Measurements from ENCODE around the gene DPP7. TPM values are rescaled to one million over a fixed set of nuclear protein-coding genes. Genes with fewer than 3 reads are reported as not detected.

DPP7 gene
- total RNA-seq, 1 experiment from 2014 or later, result 51.6 TPM

DNA sequence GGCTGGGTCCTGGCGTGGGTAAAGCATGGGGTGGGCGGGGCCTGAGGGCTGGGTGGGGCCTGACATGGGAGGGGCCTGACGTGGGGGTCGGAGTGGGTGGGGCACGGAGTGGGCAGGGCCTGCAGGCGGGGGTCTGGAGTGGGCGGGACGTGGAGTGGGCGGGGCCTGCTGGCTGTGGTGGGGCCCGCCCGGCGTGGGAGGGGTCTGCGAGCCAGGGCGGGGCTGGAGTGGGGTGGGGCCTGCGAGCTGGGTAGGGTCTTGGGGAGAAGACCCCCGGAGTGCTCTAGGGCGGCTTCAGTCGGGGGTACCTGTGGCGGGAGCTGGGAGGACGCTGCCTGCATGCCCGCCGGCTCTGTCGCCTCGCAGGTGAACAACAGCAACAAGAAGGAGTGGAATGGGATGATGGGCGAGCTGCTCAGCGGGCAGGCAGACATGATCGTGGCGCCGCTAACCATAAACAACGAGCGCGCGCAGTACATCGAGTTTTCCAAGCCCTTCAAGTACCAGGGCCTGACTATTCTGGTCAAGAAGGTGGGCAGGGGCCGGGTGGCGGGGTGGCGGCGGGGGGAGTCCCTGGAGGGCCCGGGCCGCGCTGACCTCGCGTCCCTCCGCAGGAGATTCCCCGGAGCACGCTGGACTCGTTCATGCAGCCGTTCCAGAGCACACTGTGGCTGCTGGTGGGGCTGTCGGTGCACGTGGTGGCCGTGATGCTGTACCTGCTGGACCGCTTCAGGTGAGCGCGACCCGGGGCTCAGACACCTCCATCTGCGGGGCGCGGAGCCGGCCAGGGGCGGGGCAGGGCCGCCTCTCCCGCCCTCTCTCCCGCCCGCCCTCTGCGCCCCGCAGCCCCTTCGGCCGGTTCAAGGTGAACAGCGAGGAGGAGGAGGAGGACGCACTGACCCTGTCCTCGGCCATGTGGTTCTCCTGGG is 47.3 kb upstream of the DPP7 start:
- CTCF ChIA-PET, result interaction anchor here (0.7 to 1.2 kb wide), 5 partner anchors 28 to 75 kb away, joined by 3 to 6 read pairs (median 5); partner anchors contain the start of genes MAN1B1 and RNF224
- TF ChIP-seq, protein P1, sequence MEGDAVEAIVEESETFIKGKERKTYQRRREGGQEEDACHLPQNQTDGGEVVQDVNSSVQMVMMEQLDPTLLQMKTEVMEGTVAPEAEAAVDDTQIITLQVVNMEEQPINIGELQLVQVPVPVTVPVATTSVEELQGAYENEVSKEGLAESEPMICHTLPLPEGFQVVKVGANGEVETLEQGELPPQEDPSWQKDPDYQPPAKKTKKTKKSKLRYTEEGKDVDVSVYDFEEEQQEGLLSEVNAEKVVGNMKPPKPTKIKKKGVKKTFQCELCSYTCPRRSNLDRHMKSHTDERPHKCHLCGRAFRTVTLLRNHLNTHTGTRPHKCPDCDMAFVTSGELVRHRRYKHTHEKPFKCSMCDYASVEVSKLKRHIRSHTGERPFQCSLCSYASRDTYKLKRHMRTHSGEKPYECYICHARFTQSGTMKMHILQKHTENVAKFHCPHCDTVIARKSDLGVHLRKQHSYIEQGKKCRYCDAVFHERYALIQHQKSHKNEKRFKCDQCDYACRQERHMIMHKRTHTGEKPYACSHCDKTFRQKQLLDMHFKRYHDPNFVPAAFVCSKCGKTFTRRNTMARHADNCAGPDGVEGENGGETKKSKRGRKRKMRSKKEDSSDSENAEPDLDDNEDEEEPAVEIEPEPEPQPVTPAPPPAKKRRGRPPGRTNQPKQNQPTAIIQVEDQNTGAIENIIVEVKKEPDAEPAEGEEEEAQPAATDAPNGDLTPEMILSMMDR (IDR thresholded peaks at IDR 0.05; ENCODE audit: unreplicated experiment), result no peak
- H3K27me3 Mint-ChIP-seq (ENCODE audit: unreplicated experiment), result peaks cover 85% of the 10 kb centered on the region
- DNase-seq, result no peak
- intact Hi-C loops (cut with micrococcal nuclease; ENCODE audit: unreplicated experiment), result no loop called here
- H3K4me1 Mint-ChIP-seq (ENCODE audit: low read depth, unreplicated experiment), result peaks cover 14% of the 10 kb centered on the region
- H3K36me3 Mint-ChIP-seq (ENCODE audit: insufficient read depth, unreplicated experiment), result peaks cover 10% of the 10 kb centered on the region
- no peak overlapping the region for H3K27ac Mint-ChIP-seq (ENCODE audit: unreplicated experiment)
- BruUV-seq (replicated peaks), result no TSS peak
- no peak overlapping the region for H3K4me3 Mint-ChIP-seq (ENCODE audit: low read depth, unreplicated experiment)
- no peaks in the 10 kb centered on the region for H3K9me3 Mint-ChIP-seq (ENCODE audit: low read depth, unreplicated experiment)

DNA sequence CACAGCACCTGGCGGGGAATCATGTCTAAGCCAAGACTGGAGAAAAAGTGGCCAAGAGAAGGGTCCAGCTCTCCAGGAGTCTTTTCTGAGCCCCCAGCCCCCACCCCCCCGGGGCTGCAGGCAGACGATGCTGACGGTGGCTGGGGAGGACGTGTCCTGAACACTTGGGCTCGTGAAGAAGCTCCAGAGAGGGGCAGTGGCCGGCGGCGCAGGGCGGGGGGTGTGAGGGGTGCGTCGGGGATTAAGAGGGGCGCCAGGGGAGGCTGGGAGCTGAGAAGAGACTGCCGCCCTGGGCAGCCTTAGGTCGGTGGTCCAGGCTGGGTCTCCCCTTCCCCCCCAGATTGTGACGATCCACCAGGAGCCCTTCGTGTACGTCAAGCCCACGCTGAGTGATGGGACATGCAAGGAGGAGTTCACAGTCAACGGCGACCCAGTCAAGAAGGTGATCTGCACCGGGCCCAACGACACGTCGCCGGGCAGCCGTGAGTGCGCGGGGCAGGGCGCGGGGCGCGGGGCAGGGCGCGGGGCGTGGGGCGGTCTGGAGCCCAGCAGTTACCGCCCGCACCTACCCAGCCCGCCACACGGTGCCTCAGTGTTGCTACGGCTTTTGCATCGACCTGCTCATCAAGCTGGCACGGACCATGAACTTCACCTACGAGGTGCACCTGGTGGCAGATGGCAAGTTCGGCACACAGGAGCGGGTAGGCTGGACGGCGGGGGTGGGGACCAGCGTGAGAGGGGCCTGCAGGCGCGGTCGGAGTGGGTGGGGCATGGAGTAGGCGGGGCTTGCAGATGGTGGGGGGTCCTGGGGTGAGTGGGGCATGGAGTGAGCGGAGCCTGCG is 46.4 kb upstream of the DPP7 start:
- Mint-ChIP-seq H3K36me3 (ENCODE audit: insufficient read depth, unreplicated experiment) (peaks cover 5% of the 10 kb centered on the region), H3K4me3 (ENCODE audit: low read depth, unreplicated experiment) (no peak overlapping the region)

DNA sequence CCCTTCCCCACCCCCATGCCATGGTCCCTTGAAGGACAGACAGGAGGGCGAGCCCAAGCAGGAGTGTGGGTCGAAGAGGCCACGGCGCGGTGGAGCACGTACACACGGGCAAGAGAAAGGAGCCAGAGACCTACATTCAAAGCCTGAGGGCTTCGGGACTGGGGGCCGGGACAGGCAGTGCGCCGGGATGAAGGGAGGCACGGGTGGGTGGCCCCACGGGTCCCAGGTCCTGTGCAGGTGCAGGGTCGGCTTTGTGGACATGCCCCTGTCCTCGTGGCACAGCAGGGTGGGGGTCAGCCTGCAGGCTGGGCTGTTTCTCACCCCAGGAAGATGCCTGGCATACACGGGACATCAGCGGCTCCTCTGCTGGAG is 45.5 kb upstream of the DPP7 start:
- Mint-ChIP-seq H3K9me3 (ENCODE audit: low read depth, unreplicated experiment) (no peaks in the 10 kb centered on the region), H3K36me3 (ENCODE audit: insufficient read depth, unreplicated experiment) (peaks cover 5% of the 10 kb centered on the region), H3K4me1 (ENCODE audit: low read depth, unreplicated experiment) (peaks cover 14% of the 10 kb centered on the region), H3K27ac (ENCODE audit: unreplicated experiment) (no peak overlapping the region), H3K27me3 (ENCODE audit: unreplicated experiment) (peaks cover 67% of the 10 kb centered on the region), H3K4me3 (ENCODE audit: low read depth, unreplicated experiment) (no peak overlapping the region)
- CTCF ChIA-PET, result no interaction called here
- intact Hi-C loops (cut with micrococcal nuclease; ENCODE audit: unreplicated experiment), result no loop called here
- BruUV-seq (replicated peaks), result no TSS peak
- TF ChIP-seq, protein P1 (IDR thresholded peaks at IDR 0.05; ENCODE audit: unreplicated experiment), result no peak
- DNase-seq, result no peak

More for the DNA sequence above, 46.4 kb upstream of the DPP7 start:
- no peak for DNase-seq
- Mint-ChIP-seq H3K9me3 (ENCODE audit: low read depth, unreplicated experiment) (no peaks in the 10 kb centered on the region), H3K4me1 (ENCODE audit: low read depth, unreplicated experiment) (peaks cover 14% of the 10 kb centered on the region), H3K27me3 (ENCODE audit: unreplicated experiment) (peaks cover 76% of the 10 kb centered on the region), H3K27ac (ENCODE audit: unreplicated experiment) (no peak overlapping the region)
- BruUV-seq (replicated peaks), result no TSS peak
- intact Hi-C loops (cut with micrococcal nuclease; ENCODE audit: unreplicated experiment), result no loop called here
- CTCF ChIA-PET, result interaction anchor here (0.7 to 1.2 kb wide), 2 partner anchors 28 to 74 kb away, joined by 3 to 6 read pairs; partner anchors contain the start of gene MAN1B1
- TF ChIP-seq, protein P1 (IDR thresholded peaks at IDR 0.05; ENCODE audit: unreplicated experiment), result no peak

DNA sequence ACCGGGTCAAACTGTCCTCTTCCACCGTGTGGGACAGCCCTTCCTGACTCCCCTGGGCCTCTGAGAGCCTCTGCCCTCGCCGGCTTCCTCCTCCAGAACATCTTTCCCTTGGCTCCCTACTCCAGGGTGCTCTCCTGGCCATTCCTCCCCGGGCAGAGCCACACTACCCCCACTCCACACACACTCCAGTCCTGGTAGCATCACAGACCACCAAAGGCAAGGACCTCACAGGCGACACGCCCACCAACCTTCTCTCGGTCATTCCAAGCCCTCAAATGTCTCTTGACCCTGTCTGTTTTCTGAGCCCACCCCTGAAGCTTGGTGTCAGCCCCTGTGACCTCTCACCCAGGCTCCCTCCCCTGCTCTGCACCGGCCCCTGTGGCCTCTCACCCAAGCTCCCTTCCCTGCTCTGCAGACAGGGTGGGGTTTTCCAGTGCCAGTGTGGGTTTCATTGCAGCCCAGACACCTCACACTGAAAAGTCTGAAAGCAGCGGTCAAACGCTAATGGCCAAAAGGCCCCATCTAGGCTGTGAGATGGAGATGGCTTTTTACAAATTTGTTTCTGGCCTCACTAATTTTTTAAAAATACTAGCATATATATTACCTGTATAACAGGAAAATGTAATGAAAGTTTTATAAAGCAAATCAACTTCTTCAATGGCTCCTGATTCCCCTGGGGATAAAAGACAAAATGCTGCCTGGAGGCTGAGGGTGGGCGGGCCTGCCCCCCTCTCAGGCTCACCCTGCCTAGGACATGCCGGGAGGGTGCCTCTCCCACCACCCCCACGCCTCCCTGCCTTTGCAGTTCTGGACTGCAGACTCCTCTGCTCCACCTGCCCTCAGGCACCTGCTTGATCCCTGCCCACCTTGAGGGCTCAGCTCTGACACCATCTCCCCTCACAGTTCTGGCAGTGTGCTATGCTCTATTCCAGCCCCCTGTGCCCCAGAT is 44.8 kb upstream of the DPP7 start:
- intact Hi-C loops (cut with micrococcal nuclease; ENCODE audit: unreplicated experiment), result no loop called here

More for the DNA sequence above, 44.8 kb upstream of the DPP7 start:
- CTCF ChIA-PET, result no interaction called here
- Mint-ChIP-seq H3K4me3 (ENCODE audit: low read depth, unreplicated experiment) (no peak overlapping the region), H3K36me3 (ENCODE audit: insufficient read depth, unreplicated experiment) (peaks cover 5% of the 10 kb centered on the region), H3K27me3 (ENCODE audit: unreplicated experiment) (peaks cover 60% of the 10 kb centered on the region), H3K4me1 (ENCODE audit: low read depth, unreplicated experiment) (peaks cover 14% of the 10 kb centered on the region), H3K9me3 (ENCODE audit: low read depth, unreplicated experiment) (no peaks in the 10 kb centered on the region), H3K27ac (ENCODE audit: unreplicated experiment) (no peak overlapping the region)
- no peak for DNase-seq
- TF ChIP-seq, protein P1 (IDR thresholded peaks at IDR 0.05; ENCODE audit: unreplicated experiment), result no peak
- BruUV-seq (replicated peaks), result no TSS peak

All from Calu3 (cell line).